ENCODE measurements around the gene CCDC187. TPM values are rescaled to one million over a fixed set of nuclear protein-coding genes. Genes with fewer than 3 reads are reported as not detected.
"Not testable (repeated sequence)": the region's sequence is repeated elsewhere in the genome, so short reads cannot be mapped to it uniquely, and the experiment has no call there.

The CCDC187 gene
- total RNA-seq, 4 donors from 2014 or later, result 0.40 to 1.1 (median 0.41) TPM; not detected in 1

DNA sequence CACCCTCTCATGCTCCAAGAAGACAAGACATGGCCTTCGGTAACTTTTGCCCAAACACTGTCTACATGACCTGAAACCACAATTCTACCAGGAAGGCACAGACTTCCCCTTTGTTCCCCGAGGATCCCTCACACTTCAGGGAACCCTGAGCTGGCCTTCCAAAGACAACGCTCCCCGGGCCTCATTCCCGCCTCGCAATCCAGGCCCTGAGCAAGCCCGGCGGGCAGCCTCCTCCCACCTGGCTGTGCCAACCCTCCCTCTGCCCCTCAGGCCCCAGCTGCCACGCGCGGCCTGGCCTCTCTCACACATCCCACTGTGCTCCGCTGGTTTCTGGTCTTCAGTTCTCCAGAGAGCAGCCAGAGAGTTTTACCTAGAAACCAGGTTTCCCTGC is 65.6 kb downstream of the CCDC187 start:
- DNase-seq, result no peak
- 84% methylated on average over 12 of the region's 12 CpGs; no CpG with 5 or more reads in 1 of the 2 donors for WGBS, 2 donors (ENCODE audit: low coverage in 1 of 2)
- H3K4me1 ChIP-seq, result peaks cover 0 to 17% (median 6%) of the 10 kb centered on the region in 4 donors
- no peaks in the 10 kb centered on the region for H3K9me3 ChIP-seq
- intact Hi-C loops (cut with DNase I; ENCODE audit: low total_unique reads) (no loop called here), in situ Hi-C loops (cut with MboI; ENCODE audit: low pct_ligation_motif_present in 1 of 4, low pct_unique_long_range_greater_than_20kb in 1 of 4, low sequenced_read_pairs in 3 of 4) (no loop called here)
- no peak overlapping the region for H3K4me3 ChIP-seq
- no peak overlapping the region for H3K27ac ChIP-seq
- TF ChIP-seq, protein P1, sequence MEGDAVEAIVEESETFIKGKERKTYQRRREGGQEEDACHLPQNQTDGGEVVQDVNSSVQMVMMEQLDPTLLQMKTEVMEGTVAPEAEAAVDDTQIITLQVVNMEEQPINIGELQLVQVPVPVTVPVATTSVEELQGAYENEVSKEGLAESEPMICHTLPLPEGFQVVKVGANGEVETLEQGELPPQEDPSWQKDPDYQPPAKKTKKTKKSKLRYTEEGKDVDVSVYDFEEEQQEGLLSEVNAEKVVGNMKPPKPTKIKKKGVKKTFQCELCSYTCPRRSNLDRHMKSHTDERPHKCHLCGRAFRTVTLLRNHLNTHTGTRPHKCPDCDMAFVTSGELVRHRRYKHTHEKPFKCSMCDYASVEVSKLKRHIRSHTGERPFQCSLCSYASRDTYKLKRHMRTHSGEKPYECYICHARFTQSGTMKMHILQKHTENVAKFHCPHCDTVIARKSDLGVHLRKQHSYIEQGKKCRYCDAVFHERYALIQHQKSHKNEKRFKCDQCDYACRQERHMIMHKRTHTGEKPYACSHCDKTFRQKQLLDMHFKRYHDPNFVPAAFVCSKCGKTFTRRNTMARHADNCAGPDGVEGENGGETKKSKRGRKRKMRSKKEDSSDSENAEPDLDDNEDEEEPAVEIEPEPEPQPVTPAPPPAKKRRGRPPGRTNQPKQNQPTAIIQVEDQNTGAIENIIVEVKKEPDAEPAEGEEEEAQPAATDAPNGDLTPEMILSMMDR (IDR thresholded peaks at IDR 0.05), result no peak
- no peak for TF ChIP-seq EP300 (IDR thresholded peaks at IDR 0.05; ENCODE audit: low read depth)
- no peak for TF ChIP-seq POLR2AphosphoS5 (IDR thresholded peaks at IDR 0.05)
- no peak for TF ChIP-seq POLR2A (IDR thresholded peaks at IDR 0.05)
- H3K36me3 ChIP-seq, result no peaks in the 10 kb centered on the region
- H3K27me3 ChIP-seq, result no peaks in the 10 kb centered on the region

DNA sequence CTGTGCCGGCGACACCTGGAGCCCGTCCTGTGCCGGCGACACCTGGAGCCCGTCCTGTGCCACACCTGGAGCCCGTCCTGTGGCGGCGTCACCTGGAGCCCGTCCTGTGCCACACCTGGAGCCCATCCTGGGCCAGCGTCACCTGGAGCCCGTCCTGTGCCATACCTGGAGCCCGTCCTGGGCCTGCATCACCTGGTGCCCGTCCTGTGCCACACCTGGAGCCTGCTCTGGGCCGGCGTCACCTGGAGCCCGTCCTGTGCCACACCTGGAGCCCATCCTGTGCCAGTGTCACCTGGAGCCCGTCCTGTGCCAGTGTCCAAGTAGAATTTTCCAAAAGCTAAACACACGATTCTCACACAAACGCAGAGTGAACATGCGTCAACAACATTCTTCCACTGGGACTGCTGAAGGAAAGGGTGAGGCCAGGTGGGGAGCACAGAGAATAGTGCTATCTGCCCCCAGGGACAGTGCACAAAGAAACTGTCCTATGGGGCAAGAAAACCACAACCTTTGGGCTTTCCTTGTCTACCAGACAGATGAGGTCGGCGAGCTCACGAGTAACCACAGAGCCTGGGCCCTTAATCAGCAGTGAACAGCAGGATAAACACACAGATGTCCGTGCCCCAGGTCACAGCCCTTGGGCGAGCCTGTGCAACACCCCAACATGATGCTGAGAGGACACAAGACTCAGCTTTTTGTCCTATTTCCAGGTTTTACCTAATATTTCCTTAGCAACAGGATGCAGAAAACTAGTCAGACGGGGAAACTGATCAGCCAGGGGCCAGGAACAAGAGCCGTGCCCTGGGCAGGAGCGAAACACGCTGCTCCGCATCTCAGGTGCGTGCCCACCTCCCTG is 66.2 kb downstream of the CCDC187 start:
- intact Hi-C loops (cut with DNase I; ENCODE audit: low total_unique reads) (no loop called here), in situ Hi-C loops (cut with MboI; ENCODE audit: low pct_ligation_motif_present in 1 of 4, low pct_unique_long_range_greater_than_20kb in 1 of 4, low sequenced_read_pairs in 3 of 4) (no loop called here)
- Histone ChIP-seq H3K27ac (no peak overlapping the region), H3K4me1 (peaks cover 0 to 17% (median 6%) of the 10 kb centered on the region in 4 donors), H3K9me3 (no peaks in the 10 kb centered on the region), H3K4me3 (no peak overlapping the region), H3K27me3 (no peaks in the 10 kb centered on the region), H3K36me3 (no peaks in the 10 kb centered on the region)
- DNase-seq, result no peak
- WGBS, 2 donors (ENCODE audit: low coverage in 1 of 2), result 40 to 92% methylated on average over 1 to 32 of the region's 32 CpGs
- TF ChIP-seq, protein P1 (IDR thresholded peaks at IDR 0.05), result no peak
- TF ChIP-seq POLR2AphosphoS5 (IDR thresholded peaks at IDR 0.05), result no peak
- TF ChIP-seq POLR2A (IDR thresholded peaks at IDR 0.05), result no peak
- no peak for TF ChIP-seq EP300 (IDR thresholded peaks at IDR 0.05; ENCODE audit: low read depth)

DNA sequence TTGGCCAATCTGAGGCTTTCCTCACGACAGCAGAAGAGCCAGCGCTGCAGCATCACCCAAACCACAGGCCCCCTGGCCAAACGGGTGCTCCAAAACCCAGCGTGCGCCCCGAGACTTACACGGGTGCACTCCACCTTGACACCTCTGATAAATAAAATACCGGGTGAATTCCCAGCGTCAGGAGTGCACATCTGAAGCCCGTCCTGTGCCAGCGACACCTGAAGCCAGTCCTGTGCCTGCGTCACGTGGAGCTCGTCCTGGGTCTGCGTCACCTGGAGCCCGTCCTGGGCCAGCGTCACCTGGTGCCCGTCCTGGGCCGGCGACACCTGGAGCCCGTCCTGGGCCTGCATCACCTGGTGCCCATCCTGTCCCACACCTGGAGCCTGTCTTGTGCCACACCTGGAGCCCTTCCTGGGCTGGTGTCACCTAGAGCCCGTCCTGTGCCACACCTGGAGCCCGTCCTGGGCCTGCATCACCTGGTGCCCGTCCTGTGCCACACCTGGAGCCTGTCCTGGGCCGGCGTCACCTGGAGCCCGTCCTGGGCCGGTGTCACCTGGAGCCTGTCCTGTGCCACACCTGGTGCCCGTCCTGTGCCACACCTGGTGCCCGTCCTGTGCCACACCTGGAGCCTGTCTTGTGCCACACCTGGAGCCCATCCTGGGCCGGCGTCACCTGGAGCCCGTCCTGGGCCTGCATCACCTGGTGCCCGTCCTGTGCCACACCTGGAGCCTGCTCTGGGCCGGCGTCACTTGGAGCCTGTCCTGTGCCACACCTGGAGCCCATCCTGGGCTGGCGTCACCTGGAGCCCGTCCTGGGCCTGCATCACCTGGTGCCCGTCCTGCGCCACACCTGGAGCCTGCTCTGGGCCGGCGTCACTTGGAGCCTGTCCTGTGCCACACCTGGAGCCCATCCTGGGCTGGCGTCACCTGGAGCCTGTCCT is 67.2 kb downstream of the CCDC187 start:
- H3K27ac ChIP-seq; DNase-seq; H3K9me3 ChIP-seq; in situ Hi-C loops (cut with MboI; ENCODE audit: low pct_ligation_motif_present in 1 of 4, low pct_unique_long_range_greater_than_20kb in 1 of 4, low sequenced_read_pairs in 3 of 4); H3K4me3 ChIP-seq; H3K36me3 ChIP-seq; intact Hi-C loops (cut with DNase I; ENCODE audit: low total_unique reads); H3K27me3 ChIP-seq: not testable (repeated sequence)
- peaks cover 0 to 17% (median 6%) of the 10 kb centered on the region in 4 donors for H3K4me1 ChIP-seq
- WGBS, 2 donors (ENCODE audit: low coverage in 1 of 2), result 93 to 100% methylated on average over 4 to 39 of the region's 43 CpGs

DNA sequence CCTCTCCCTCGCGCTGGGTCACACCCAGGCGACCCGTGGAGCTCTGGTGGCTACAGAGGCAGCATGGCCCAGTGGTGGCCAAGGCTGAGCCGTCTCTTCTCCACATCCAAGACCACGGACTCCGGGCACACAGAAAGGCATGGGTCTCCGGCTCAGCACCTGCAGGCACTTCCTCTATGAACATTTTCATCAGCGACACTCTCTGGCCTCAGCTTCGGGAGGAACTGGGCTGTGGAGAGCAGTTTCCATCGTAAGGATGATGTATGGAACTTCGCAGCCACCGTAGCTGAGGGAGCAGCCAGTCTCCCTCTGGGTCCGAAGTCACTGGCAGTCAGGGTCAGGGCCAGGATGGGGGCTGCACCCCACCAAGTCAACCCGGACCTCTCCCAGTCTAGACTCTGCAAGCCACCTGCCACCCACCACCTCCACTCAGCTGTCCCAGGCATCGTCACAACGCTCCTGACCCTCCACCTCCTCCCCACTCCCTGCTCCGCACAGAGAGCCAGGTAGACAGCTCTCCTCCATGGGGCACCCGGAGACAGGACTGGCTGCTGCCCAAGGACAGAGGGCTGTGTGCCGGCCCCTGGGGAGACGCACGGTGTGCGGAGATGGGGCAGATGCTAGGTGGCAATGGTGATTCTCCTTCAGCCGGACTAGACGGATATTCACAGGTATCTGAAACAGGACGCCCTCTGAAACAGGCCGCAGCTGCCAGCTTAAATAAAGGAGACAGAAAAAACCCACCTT is 68.0 kb downstream of the CCDC187 start:
- intact Hi-C loops (cut with DNase I; ENCODE audit: low total_unique reads), result no loop called here
- 92 to 100% methylated on average over 4 to 26 of the region's 27 CpGs for WGBS, 2 donors (ENCODE audit: low coverage in 1 of 2)
- DNase-seq, result no peak
- H3K27ac ChIP-seq, result no peak overlapping the region
- H3K36me3 ChIP-seq, result no peaks in the 10 kb centered on the region
- no peaks in the 10 kb centered on the region for H3K27me3 ChIP-seq
- TF ChIP-seq EP300 (IDR thresholded peaks at IDR 0.05; ENCODE audit: low read depth) (no peak), POLR2A (IDR thresholded peaks at IDR 0.05) (no peak), POLR2AphosphoS5 (IDR thresholded peaks at IDR 0.05) (no peak)
- TF ChIP-seq, protein P1 (IDR thresholded peaks at IDR 0.05), result no peak
- H3K9me3 ChIP-seq, result no peaks in the 10 kb centered on the region
- peaks cover 0 to 17% (median 6%) of the 10 kb centered on the region in 4 donors for H3K4me1 ChIP-seq
- H3K4me3 ChIP-seq, result no peak overlapping the region
- in situ Hi-C loops (cut with MboI; ENCODE audit: low pct_ligation_motif_present in 1 of 4, low pct_unique_long_range_greater_than_20kb in 1 of 4, low sequenced_read_pairs in 3 of 4), result no loop called here

Measured in transverse colon (tissue), 4 donors.